Osteoblast (primary cell): ENCODE measurements around the gene HEPHL1. TPM values are rescaled to one million over a fixed set of nuclear protein-coding genes. Genes with fewer than 3 reads are reported as not detected.

Experiments used
- DNase-seq: peaks from one replicate; pipeline ENCODE4 v3.0.0; 2011; ENCODE audit warnings: low spot score, mixed read lengths; ENCODE audit not compliant: insufficient read length; ENCODE audit errors: missing footprints
- H2AFZ ChIP-seq: 2 replicates; pipeline ENCODE4 v1.6.0; 2011; ENCODE audit warnings: mild to moderate bottlenecking, low read length
- H3K27ac ChIP-seq: 2 replicates; pipeline ENCODE4 v1.5.1; 2011; ENCODE audit warnings: mild to moderate bottlenecking, low read depth, low read length, moderate library complexity
- H3K27me3 ChIP-seq: 2 replicates; pipeline ENCODE4 v1.6.0; 2012; ENCODE audit warnings: mild to moderate bottlenecking, control low read depth, inconsistent platforms, low read length, moderate library complexity; ENCODE audit not compliant: insufficient read depth
- H3K36me3 ChIP-seq: 2 replicates; pipeline ENCODE4 v1.5.1; 2011; ENCODE audit warnings: mild to moderate bottlenecking, low read length, control low read depth, moderate library complexity; ENCODE audit not compliant: insufficient read depth
- H3K4me1 ChIP-seq: 2 replicates; pipeline ENCODE4 v1.5.1; 2011; ENCODE audit warnings: mild to moderate bottlenecking, low read length, control low read depth, moderate library complexity; ENCODE audit not compliant: insufficient read depth
- H3K4me2 ChIP-seq: 2 replicates; pipeline ENCODE4 v1.6.0; 2011; ENCODE audit warnings: mild to moderate bottlenecking, low read length; ENCODE audit not compliant: insufficient read depth
- H3K4me3 ChIP-seq: fragments of 200-600 bp; sonication (generic); 3 replicates; pipeline ENCODE4 v1.5.1; 2012; ENCODE audit warnings: mild to moderate bottlenecking, low read length, inconsistent platforms; ENCODE audit not compliant: insufficient read depth
- H3K79me2 ChIP-seq: 2 replicates; pipeline ENCODE4 v1.6.0; 2012; ENCODE audit warnings: mild to moderate bottlenecking, low read length, control low read depth, inconsistent platforms; ENCODE audit not compliant: insufficient read depth
- H3K9me3 ChIP-seq: 2 replicates; pipeline ENCODE4 v1.5.1; 2011; ENCODE audit warnings: low read depth, low read length, control low read depth
- H4K20me1 ChIP-seq: 2 replicates; pipeline ENCODE4 v1.6.0; 2012; ENCODE audit warnings: mild to moderate bottlenecking, low read length, control low read depth; ENCODE audit not compliant: insufficient read depth
- total RNA-seq: library from RNA; depleted of rRNA; stranded (reverse); fragments of >200 nt; gene quantifications from 2 replicates; pipeline ENCODE4 v1.2.3, GENCODE V29; 2012
- TF ChIP-seq, protein P1 (sequence below): IDR thresholded peaks from 2 replicates; pipeline ENCODE4 v1.5.1; 2011; ENCODE audit warnings: mild to moderate bottlenecking, low read depth, low read length, moderate library complexity; ENCODE audit errors: extremely low read depth

The HEPHL1 gene
- total RNA-seq, 1 donor = not detected

DNA sequence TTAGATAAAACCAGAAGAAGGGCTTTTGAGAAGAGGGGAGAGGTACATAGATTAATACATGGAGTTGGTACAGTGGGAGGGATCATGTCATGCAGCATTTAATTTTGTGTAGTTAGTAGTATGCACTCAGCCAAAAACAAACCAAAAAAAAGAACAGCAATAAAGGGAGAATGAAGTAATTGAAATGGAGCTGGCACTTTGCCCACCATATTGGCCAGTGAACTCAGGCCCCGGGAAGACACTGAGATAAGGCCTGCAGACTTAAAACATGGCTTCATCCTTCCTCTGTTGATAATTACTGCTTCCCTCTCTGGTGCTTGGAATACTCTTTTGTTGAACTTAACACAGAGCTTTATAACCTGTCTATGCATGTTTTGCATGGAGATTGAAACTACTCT, 110.6 kb downstream of the HEPHL1 start:
- Histone ChIP-seq H3K4me1 (peaks cover 67% of the 10 kb centered on the region), H3K79me2 (peaks cover 53% of the 10 kb centered on the region), H4K20me1 (peaks cover 9% of the 10 kb centered on the region), H3K4me3 (no peak overlapping the region), H3K4me2 (peak overlapping the region; percentile 98), H3K27me3 (no peaks in the 10 kb centered on the region), H3K27ac (peak overlapping the region; percentile 89), H3K9me3 (no peaks in the 10 kb centered on the region), H2AFZ (no peak overlapping the region), H3K36me3 (no peaks in the 10 kb centered on the region)
- TF ChIP-seq, protein P1, sequence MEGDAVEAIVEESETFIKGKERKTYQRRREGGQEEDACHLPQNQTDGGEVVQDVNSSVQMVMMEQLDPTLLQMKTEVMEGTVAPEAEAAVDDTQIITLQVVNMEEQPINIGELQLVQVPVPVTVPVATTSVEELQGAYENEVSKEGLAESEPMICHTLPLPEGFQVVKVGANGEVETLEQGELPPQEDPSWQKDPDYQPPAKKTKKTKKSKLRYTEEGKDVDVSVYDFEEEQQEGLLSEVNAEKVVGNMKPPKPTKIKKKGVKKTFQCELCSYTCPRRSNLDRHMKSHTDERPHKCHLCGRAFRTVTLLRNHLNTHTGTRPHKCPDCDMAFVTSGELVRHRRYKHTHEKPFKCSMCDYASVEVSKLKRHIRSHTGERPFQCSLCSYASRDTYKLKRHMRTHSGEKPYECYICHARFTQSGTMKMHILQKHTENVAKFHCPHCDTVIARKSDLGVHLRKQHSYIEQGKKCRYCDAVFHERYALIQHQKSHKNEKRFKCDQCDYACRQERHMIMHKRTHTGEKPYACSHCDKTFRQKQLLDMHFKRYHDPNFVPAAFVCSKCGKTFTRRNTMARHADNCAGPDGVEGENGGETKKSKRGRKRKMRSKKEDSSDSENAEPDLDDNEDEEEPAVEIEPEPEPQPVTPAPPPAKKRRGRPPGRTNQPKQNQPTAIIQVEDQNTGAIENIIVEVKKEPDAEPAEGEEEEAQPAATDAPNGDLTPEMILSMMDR = no peak
- DNase-seq = no peak

DNA sequence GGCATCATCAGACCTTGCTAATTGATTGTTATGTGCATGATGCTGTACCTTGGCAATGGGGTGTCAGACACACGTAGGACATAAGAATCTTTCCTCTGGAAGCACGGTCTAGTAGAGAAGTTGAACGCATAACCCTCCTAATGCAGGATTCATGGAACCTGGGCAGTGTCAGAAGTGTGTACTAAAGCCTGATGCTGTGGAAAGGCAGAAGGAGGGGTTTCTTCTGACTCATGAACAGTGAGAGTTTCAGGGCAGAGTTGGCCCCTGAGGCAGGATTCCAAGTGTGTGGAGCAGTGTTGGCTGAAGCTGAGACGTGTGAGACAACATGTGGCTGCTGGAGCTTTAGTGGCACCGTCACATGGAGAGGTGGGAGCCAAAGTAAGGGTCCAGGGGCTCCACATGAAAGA, 111.0 kb downstream of the HEPHL1 start:
- TF ChIP-seq, protein P1 = no peak
- Histone ChIP-seq H3K4me1 (peaks cover 69% of the 10 kb centered on the region), H3K4me2 (peak overlapping the region; percentile 7), H3K27me3 (no peaks in the 10 kb centered on the region), H2AFZ (no peak overlapping the region), H3K4me3 (no peak overlapping the region), H3K9me3 (no peaks in the 10 kb centered on the region), H3K27ac (no peak overlapping the region), H4K20me1 (peaks cover 9% of the 10 kb centered on the region), H3K36me3 (no peaks in the 10 kb centered on the region), H3K79me2 (peaks cover 53% of the 10 kb centered on the region)
- DNase-seq = peak; percentile 79

DNA sequence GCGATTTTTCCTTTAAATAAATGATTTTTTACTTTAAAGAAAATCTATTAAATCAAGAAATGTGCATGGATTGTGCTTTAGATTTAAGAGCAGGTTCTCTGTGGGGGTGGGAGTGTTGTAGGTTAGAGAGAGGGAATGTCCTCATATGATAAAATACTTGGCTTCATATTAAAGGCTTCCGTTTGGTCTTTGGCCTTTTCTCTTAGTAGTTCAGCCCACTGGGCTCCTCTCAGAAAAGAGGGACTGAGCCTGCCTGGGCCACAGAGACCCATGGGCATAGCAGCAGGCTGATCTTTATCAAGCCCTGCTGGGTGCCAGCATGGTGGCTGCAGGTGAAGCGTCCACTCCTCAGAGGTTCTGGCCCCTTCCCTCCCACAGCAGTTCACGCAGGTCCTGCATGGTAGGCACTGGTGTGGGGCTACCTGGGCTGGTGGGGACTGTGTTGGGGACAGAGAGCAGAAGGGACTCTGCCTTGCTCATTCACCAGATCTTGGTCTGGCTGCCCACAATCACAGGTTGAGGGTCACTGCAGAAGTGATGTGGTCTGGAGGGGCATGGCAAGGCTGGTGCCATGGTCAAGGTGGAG, 111.8 kb downstream of the HEPHL1 start:
- H3K4me1 ChIP-seq = peaks cover 64% of the 10 kb centered on the region
- peaks cover 52% of the 10 kb centered on the region for H3K79me2 ChIP-seq
- no peak overlapping the region for H3K4me2 ChIP-seq
- DNase-seq = no peak
- H2AFZ ChIP-seq = no peak overlapping the region
- peaks cover 9% of the 10 kb centered on the region for H4K20me1 ChIP-seq
- no peaks in the 10 kb centered on the region for H3K27me3 ChIP-seq
- H3K9me3 ChIP-seq = no peaks in the 10 kb centered on the region
- TF ChIP-seq, protein P1 = no peak
- no peak overlapping the region for H3K27ac ChIP-seq
- no peak overlapping the region for H3K4me3 ChIP-seq
- H3K36me3 ChIP-seq = no peaks in the 10 kb centered on the region

DNA sequence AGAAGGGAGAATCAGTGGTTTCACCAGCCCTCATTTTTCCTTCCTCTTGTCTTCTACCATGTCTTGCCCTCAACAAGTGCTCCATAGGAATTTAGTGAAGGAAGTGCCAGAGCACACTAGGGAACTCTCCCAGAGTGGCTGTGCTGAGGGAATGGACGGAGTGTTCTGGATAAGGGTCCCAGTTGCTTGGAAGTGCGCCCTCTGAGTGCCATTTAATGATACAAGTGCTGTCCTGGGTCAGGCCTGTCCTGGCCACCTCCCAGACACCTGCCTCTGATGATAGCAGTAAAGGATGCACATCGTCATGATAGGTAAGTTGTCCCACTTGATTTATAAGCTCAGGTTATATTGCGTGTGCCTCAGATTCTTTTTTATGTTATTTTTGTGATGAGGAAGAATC, 112.6 kb downstream of the HEPHL1 start:
- H4K20me1 ChIP-seq = peaks cover 9% of the 10 kb centered on the region
- TF ChIP-seq, protein P1 = no peak
- no peak overlapping the region for H3K4me3 ChIP-seq
- H3K27ac ChIP-seq = no peak overlapping the region
- H3K36me3 ChIP-seq = no peaks in the 10 kb centered on the region
- H3K4me2 ChIP-seq = no peak overlapping the region
- no peaks in the 10 kb centered on the region for H3K9me3 ChIP-seq
- no peaks in the 10 kb centered on the region for H3K27me3 ChIP-seq
- no peak overlapping the region for H2AFZ ChIP-seq
- H3K4me1 ChIP-seq = peaks cover 62% of the 10 kb centered on the region
- H3K79me2 ChIP-seq = peaks cover 58% of the 10 kb centered on the region
- DNase-seq = no peak
